ENCODE results near the gene GPLD1.

GPLD1 gene

GRCh38 chr6:24397631-24398030 is 91.7 kb downstream of the GPLD1 start:
- no peak for DNase-seq (ENCODE audit: low spot score)
- TF ChIP-seq CTCF (IDR thresholded peaks at IDR 0.05; ENCODE audit: extremely low read depth, missing control alignments): no peak

- no peak for DNase-seq (ENCODE audit: low spot score)
- TF ChIP-seq CTCF (IDR thresholded peaks at IDR 0.05; ENCODE audit: extremely low read depth, missing control alignments): no peak
Observed at GRCh38 chr6:24396824-24397223, 92.6 kb downstream of the GPLD1 start.

- no peak for TF ChIP-seq CTCF (IDR thresholded peaks at IDR 0.05; ENCODE audit: extremely low read depth, missing control alignments)
- DNase-seq (ENCODE audit: low spot score): no peak
Observed at GRCh38 chr6:24394780-24395437, 94.5 kb downstream of the GPLD1 start.

GRCh38 chr6:24394061-24394779 is 95.2 kb downstream of the GPLD1 start:
- TF ChIP-seq CTCF (IDR thresholded peaks at IDR 0.05; ENCODE audit: extremely low read depth, missing control alignments): no peak
- no peak for DNase-seq (ENCODE audit: low spot score)

GRCh38 chr6:24391756-24392405 is 97.5 kb downstream of the GPLD1 start:
- no peak for TF ChIP-seq CTCF (IDR thresholded peaks at IDR 0.05; ENCODE audit: extremely low read depth, missing control alignments)
- peak; percentile 62 for DNase-seq (ENCODE audit: low spot score)

GRCh38 chr6:24391208-24391607 is 98.2 kb downstream of the GPLD1 start:
- TF ChIP-seq CTCF (IDR thresholded peaks at IDR 0.05; ENCODE audit: extremely low read depth, missing control alignments): no peak
- DNase-seq (ENCODE audit: low spot score): no peak

- TF ChIP-seq CTCF (IDR thresholded peaks at IDR 0.05; ENCODE audit: extremely low read depth, missing control alignments): no peak
- no peak for DNase-seq (ENCODE audit: low spot score)
Observed at GRCh38 chr6:24387818-24388217, 101.6 kb downstream of the GPLD1 start.
